NB4 (cell line): ENCODE results near the gene SLC22A23.

Experiments used
- CTCF ChIP-seq: IDR thresholded peaks from one replicate; pipeline ENCODE4 v1.5.1; 2012; ENCODE audit warnings: low read depth, low read length
- MAX ChIP-seq: IDR thresholded peaks from 2 replicates; pipeline ENCODE4 v1.6.1; 2011; ENCODE audit warnings: low read depth, low read length
- POLR2A ChIP-seq: IDR thresholded peaks from 2 replicates; pipeline ENCODE4 v1.6.1; 2011; ENCODE audit warnings: mild to moderate bottlenecking; ENCODE audit not compliant: insufficient read length; ENCODE audit errors: extremely low read depth

GRCh38 chr6:3457710-3458602 lies 1.1 kb upstream of the SLC22A23 start:
- TF ChIP-seq CTCF (no peak), MAX (no peak), POLR2A (no peak)
